H1 (cell line): ENCODE data around the gene TMIGD1. TPM values are rescaled to one million over a fixed set of nuclear protein-coding genes. Genes with fewer than 3 reads are reported as not detected.

Source experiments
- CTCF ChIA-PET: fragments of 300-600 bp; sonication (Branson Sonifier 250); formaldehyde crosslinking; loops from one replicate; lab custom pipeline; 2021; ENCODE audit not compliant: partially characterized antibody; lab: Charles Lee
- POLR2A ChIA-PET: fragments of 300-600 bp; sonication (Branson Sonifier 250); formaldehyde crosslinking; loops from one replicate; lab custom pipeline; 2021; ENCODE audit warnings: inconsistent platforms; ENCODE audit not compliant: partially characterized antibody; lab: Charles Lee
- DNase-seq, 2 experiments: peaks; one replicate each; pipeline versions ENCODE4 v3.0.0 to v3.0.0-alpha.2; 2010 to 2022; ENCODE audit warnings: low spot score in 2 of 2, low read depth in 1 of 2, mixed read lengths in 1 of 2
- FAIRE-seq: peaks from 2 replicates; lab custom pipeline; 2011; peaks lifted over from hg19 to GRCh38; lab: Jason Lieb, UNC
- H2AFZ ChIP-seq: 2 replicates; pipeline ENCODE4 v1.8.1; 2012; ENCODE audit warnings: low read length, inconsistent platforms
- H2AK5ac ChIP-seq: 2 replicates; pipeline ENCODE4 v1.6.1; 2013; ENCODE audit warnings: low read depth, low read length
- H2BK120ac ChIP-seq: replicated peaks from 2 replicates; pipeline ENCODE3; 2013; ENCODE audit warnings: low read depth, low read length, inconsistent platforms
- H2BK12ac ChIP-seq: 2 replicates; pipeline ENCODE4 v1.6.1; 2013; ENCODE audit warnings: low read depth, low read length
- H2BK15ac ChIP-seq: 2 replicates; pipeline ENCODE4 v1.6.1; 2013; ENCODE audit warnings: low read length
- H2BK20ac ChIP-seq: 2 replicates; pipeline ENCODE4 v1.6.1; 2013; ENCODE audit warnings: low read length
- H2BK5ac ChIP-seq: 2 replicates; pipeline ENCODE4 v1.6.1; 2013; ENCODE audit warnings: low read depth, low read length
- H3K14ac ChIP-seq: 2 replicates; pipeline ENCODE4 v1.6.1; 2013; ENCODE audit warnings: inconsistent platforms; ENCODE audit not compliant: insufficient read length
- H3K18ac ChIP-seq: 2 replicates; pipeline ENCODE4 v1.6.1; 2013; ENCODE audit warnings: low read length; ENCODE audit errors: extremely low read depth
- H3K23ac ChIP-seq: 2 replicates; pipeline ENCODE4 v1.6.1; 2013; ENCODE audit warnings: inconsistent platforms; ENCODE audit not compliant: insufficient read length
- H3K23me2 ChIP-seq: 2 replicates; pipeline ENCODE4 v1.6.1; 2013; ENCODE audit warnings: low read depth, low read length
- H3K27ac ChIP-seq: 2 replicates; pipeline ENCODE4 v1.6.1; 2011; ENCODE audit warnings: low read depth, low read length, inconsistent platforms
- H3K27me3 ChIP-seq, 4 experiments: replicated peaks in 1 of 4; 1 replicate in 1 of 4; 2 replicates in 3 of 4; pipeline versions ENCODE4 v1.6.1 to v1.8.1; 2011 to 2013; ENCODE audit warnings: low read length in 3 of 4, mild to moderate bottlenecking in 3 of 4, inconsistent platforms in 2 of 4, mixed read lengths in 2 of 4, moderate library complexity in 1 of 4; ENCODE audit not compliant: control insufficient read depth in 3 of 4, insufficient read depth in 3 of 4; ENCODE audit errors: extremely low read depth in 1 of 4
- H3K36me3 ChIP-seq, 4 experiments: 2 replicates each; pipeline versions ENCODE4 v1.6.1 to v1.8.1; 2011 to 2013; ENCODE audit warnings: mild to moderate bottlenecking in 4 of 4, low read length in 3 of 4, moderate library complexity in 2 of 4, control low read depth in 1 of 4, inconsistent platforms in 1 of 4; ENCODE audit not compliant: insufficient read depth in 4 of 4, control insufficient read depth in 2 of 4
- H3K4ac ChIP-seq: replicated peaks from 2 replicates; pipeline ENCODE3; 2013; ENCODE audit warnings: low read length, low read depth, mixed read lengths, inconsistent platforms; ENCODE audit not compliant: insufficient read length
- H3K4me1 ChIP-seq, 4 experiments: replicated peaks in 1 of 4; 1 replicate in 1 of 4; 2 replicates in 3 of 4; pipeline versions ENCODE4 v1.6.1 to v1.8.1; 2011 to 2013; ENCODE audit warnings: low read length in 3 of 4, inconsistent platforms in 2 of 4, mixed read lengths in 1 of 4; ENCODE audit not compliant: insufficient read depth in 4 of 4, control insufficient read depth in 3 of 4
- H3K4me2 ChIP-seq, 2 experiments: 2 replicates each; pipeline versions ENCODE4 v1.6.1 to v1.8.1; 2011 to 2013; ENCODE audit warnings: low read depth in 2 of 2, low read length in 2 of 2, control low read depth in 1 of 2, inconsistent platforms in 1 of 2, mild to moderate bottlenecking in 1 of 2; ENCODE audit not compliant: insufficient read depth in 1 of 2
- H3K4me3 ChIP-seq, 4 experiments: fragments of 200-600, 300-600 bp in 1 of 4; sonication (generic), shearing (Covaris generic), sonication (Bioruptor Twin) in 1 of 4; 2 replicates each; pipeline versions ENCODE4 v1.5.1 to v1.8.1; 2011 to 2016; ENCODE audit warnings: low read length in 4 of 4, low read depth in 3 of 4, control low read depth in 2 of 4, inconsistent platforms in 2 of 4, mild to moderate bottlenecking in 2 of 4, mixed read lengths in 1 of 4, moderate library complexity in 1 of 4; ENCODE audit not compliant: insufficient read depth in 2 of 4; ENCODE audit errors: extremely low read depth in 1 of 4
- H3K56ac ChIP-seq: replicated peaks from 2 replicates; pipeline ENCODE3; 2013; ENCODE audit warnings: low read depth, mild to moderate bottlenecking, mixed read lengths, low read length, inconsistent platforms; ENCODE audit not compliant: insufficient read length
- H3K79me1 ChIP-seq: 2 replicates; pipeline ENCODE4 v1.6.1; 2013; ENCODE audit warnings: low read depth, low read length, control low read depth
- H3K79me2 ChIP-seq, 2 experiments: 2 replicates each; pipeline versions ENCODE4 v1.6.1 to v1.8.1; 2012 to 2013; ENCODE audit warnings: low read length in 2 of 2, mild to moderate bottlenecking in 2 of 2, inconsistent platforms in 1 of 2; ENCODE audit not compliant: insufficient read depth in 2 of 2, control insufficient read depth in 1 of 2
- H3K9ac ChIP-seq, 4 experiments: replicated peaks in 1 of 4; 1 replicate in 1 of 4; 2 replicates in 3 of 4; pipeline versions ENCODE4 v1.6.1 to v1.8.1; 2011 to 2013; ENCODE audit warnings: low read depth in 3 of 4, low read length in 3 of 4, control low read depth in 2 of 4, mild to moderate bottlenecking in 2 of 4, moderate library complexity in 2 of 4, inconsistent platforms in 1 of 4; ENCODE audit errors: extremely low read depth in 1 of 4
- H3K9me3 ChIP-seq, 2 experiments: 2 replicates each; pipeline versions ENCODE4 v1.6.1 to v1.8.1; 2012 to 2013; ENCODE audit warnings: mild to moderate bottlenecking in 2 of 2, moderate library complexity in 2 of 2, control low read depth in 1 of 2, inconsistent platforms in 1 of 2, low read depth in 1 of 2, low read length in 1 of 2, mixed read lengths in 1 of 2; ENCODE audit not compliant: insufficient read depth in 2 of 2
- H4K20me1 ChIP-seq, 2 experiments: replicated peaks in 1 of 2; 2 replicates each; pipeline versions ENCODE3 to v1.8.1; 2011 to 2013; ENCODE audit warnings: inconsistent platforms in 2 of 2, low read length in 2 of 2, mild to moderate bottlenecking in 1 of 2; ENCODE audit not compliant: insufficient read depth in 2 of 2, control insufficient read depth in 1 of 2
- H4K5ac ChIP-seq: 2 replicates; pipeline ENCODE4 v1.6.1; 2013; ENCODE audit warnings: low read length, low read depth, mixed read lengths, inconsistent platforms; ENCODE audit not compliant: insufficient read length
- H4K8ac ChIP-seq: 2 replicates; pipeline ENCODE4 v1.8.0; 2013; ENCODE audit warnings: mild to moderate bottlenecking, moderate library complexity, low read length, inconsistent platforms; ENCODE audit not compliant: insufficient read depth; ENCODE audit errors: extremely low read depth
- H4K91ac ChIP-seq: replicated peaks from 2 replicates; pipeline ENCODE3; 2013; ENCODE audit warnings: low read length, mixed read lengths, inconsistent platforms; ENCODE audit not compliant: insufficient read length
- CHD1 ChIP-seq: IDR thresholded peaks from 2 replicates; pipeline ENCODE4 v1.6.1; 2012; ENCODE audit warnings: low read depth, low read length, improper control_type of control experiment
- TAF1 ChIP-seq: IDR thresholded peaks from 2 replicates; pipeline ENCODE4 v1.6.1; 2011; ENCODE audit warnings: mild to moderate bottlenecking, low read depth, low read length
- WGBS, 2 experiments: shearing (Covaris generic) in 1 of 2; methylation state at CpG; one replicate each; pipeline versions ENCODE4 v1.1.6 to v1.1.7; 2013 to 2015; ENCODE audit warnings: low lambda C conversion rate in 2 of 2, mixed read lengths in 2 of 2, inconsistent platforms in 1 of 2, low coverage in 1 of 2, missing lambda C conversion rate in 1 of 2; ENCODE audit not compliant: insufficient replicate concordance in 2 of 2, insufficient coverage in 1 of 2, insufficient read length in 1 of 2; ENCODE audit errors: extremely low coverage in 1 of 2, missing lambda C conversion rate in 1 of 2; 5-methylcytosine and 5-hydroxymethylcytosine counted together
- polyA plus RNA-seq, 7 experiments: library from polyadenylated mRNA; depleted of rRNA in 3 of 7; stranded (reverse) in 5 of 7; unstranded in 2 of 7; fragments of >200 nt in 5 of 7; fragments of 200-250 nt in 2 of 7; gene quantifications; 1 replicate in 5 of 7; 2 replicates in 1 of 7; 4 replicates in 1 of 7; pipeline versions ENCODE4 v1.2.1 to v1.2.3, GENCODE V29; 2011 to 2013; ENCODE audit warnings: missing spikeins in 2 of 7, mixed read lengths in 2 of 7
- total RNA-seq: library from RNA; stranded (reverse); fragmentation: NEBNext Ultra II Directional; extraction: Animal tissue kit (Norgen Biotek cat#: 25700); gene quantifications from 2 replicates; pipeline ENCODE4 v1.2.1, GENCODE V29; 2021

The TMIGD1 gene
- total and polyA plus RNA-seq, 2 of the 8 experiments (the other 6 are each of a cell fraction or from before 2014, with no cell fraction given): not detected

- DNase-seq (no peak), FAIRE-seq (no peak)
- Histone ChIP-seq H2BK12ac (no peak overlapping the region), H3K9ac (no peak overlapping the region), H3K79me1 (no peaks in the 10 kb centered on the region), H3K4me1 (no peaks in the 10 kb centered on the region), H4K5ac (no peak overlapping the region), H3K23me2 (no peaks in the 10 kb centered on the region), H3K14ac (no peak overlapping the region), H4K8ac (no peak overlapping the region), H3K9me3 (no peaks in the 10 kb centered on the region), H4K91ac (no peak overlapping the region), H3K36me3 (no peaks in the 10 kb centered on the region), H3K79me2 (no peaks in the 10 kb centered on the region), H2BK20ac (no peak overlapping the region), H2BK5ac (no peak overlapping the region), H3K4ac (no peak overlapping the region), H4K20me1 (no peaks in the 10 kb centered on the region), H3K56ac (no peak overlapping the region), H3K27ac (no peak overlapping the region), H3K27me3 (no peaks in the 10 kb centered on the region), H2BK15ac (no peak overlapping the region), H3K23ac (no peak overlapping the region), H2AK5ac (no peak overlapping the region), H2BK120ac (no peak overlapping the region), H3K4me3 (no peak overlapping the region), H2AFZ (no peak overlapping the region), H3K18ac (no peak overlapping the region), H3K4me2 (no peak overlapping the region)
- CTCF ChIA-PET: no interaction called here
- 82% methylated on average over 2 of the region's 2 CpGs; no CpG with 5 or more reads in 1 of the 2 experiments for WGBS, 2 experiments
- TF ChIP-seq CHD1 (no peak), TAF1 (no peak)
- POLR2A ChIA-PET: no interaction called here
These were observed 23.3 kb downstream of the TMIGD1 start for GRCh38 chr17:30310562-30310961.
